B cell (primary cell): ENCODE measurements around the gene NFATC1. TPM values are rescaled to one million over a fixed set of nuclear protein-coding genes. Genes with fewer than 3 reads are reported as not detected.
A peak's percentile ranks its signal among the peaks of the same experiment; 100 is the strongest.

Source experiments
- ATAC-seq: fragments of 200-7000 bp; cut with Tn5 transposase; one replicate; pipeline ENCODE4 v1.10.0; 2021; ENCODE audit warnings: low read depth, mild to moderate bottlenecking, moderate number of reproducible peaks, moderate library complexity
- CTCF ChIA-PET: fragments of 350-600 bp; sonication (Branson Sonifier 250); formaldehyde crosslinking; loops from one replicate; lab custom pipeline; 2021; ENCODE audit warnings: antibody characterized with exemption, inconsistent platforms; lab: Charles Lee
- POLR2A ChIA-PET: fragments of 350-600 bp; sonication (Branson Sonifier 250); formaldehyde crosslinking; loops from one replicate; lab custom pipeline; 2021; ENCODE audit warnings: antibody characterized with exemption; lab: Charles Lee
- DNase-seq: peaks from one replicate; pipeline ENCODE4 v3.0.0; 2013
- H2AFZ ChIP-seq: 2 replicates; pipeline ENCODE4 v1.6.1; 2012; ENCODE audit warnings: mild to moderate bottlenecking, low read depth, low read length; ENCODE audit not compliant: insufficient read depth, poor library complexity, severe bottlenecking
- H3K27ac ChIP-seq, 2 donors: 1 replicate in 1 of 2; 2 replicates in 1 of 2; pipeline ENCODE4 v1.5.1; 2012 to 2013; ENCODE audit warnings: low read length in 2 of 2, mild to moderate bottlenecking in 2 of 2, moderate library complexity in 1 of 2
- H3K27me3 ChIP-seq, 4 experiments: fragments of 200-600 bp in 1 of 4; sonication (generic) in 1 of 4; replicated peaks in 1 of 4; 1 replicate in 2 of 4; 2 replicates in 2 of 4; pipeline versions ENCODE4 v1.6.1 to v1.7.0; 2013 to 2016; ENCODE audit warnings: low read length in 3 of 4, mild to moderate bottlenecking in 2 of 4, mixed read lengths in 1 of 4, moderate library complexity in 1 of 4; ENCODE audit not compliant: insufficient read depth in 4 of 4, control insufficient read depth in 3 of 4; ENCODE audit errors: control extremely low read depth in 1 of 4
- H3K36me3 ChIP-seq, 2 experiments: replicated peaks in 1 of 2; 1 replicate in 1 of 2; 2 replicates in 1 of 2; pipeline versions ENCODE4 v1.6.1 to v1.7.1; 2013; ENCODE audit warnings: low read length in 1 of 2; ENCODE audit not compliant: insufficient read depth in 2 of 2, control insufficient read depth in 1 of 2; ENCODE audit errors: control extremely low read depth in 1 of 2, extremely low read depth in 1 of 2
- H3K4me1 ChIP-seq, 2 donors: fragments of 200-600 bp in 1 of 2; sonication (generic) in 1 of 2; 1 replicate in 1 of 2; 2 replicates in 1 of 2; pipeline versions ENCODE4 v1.5.1 to v1.6.1; 2013 to 2017; ENCODE audit warnings: low read length in 2 of 2; ENCODE audit not compliant: control insufficient read depth in 2 of 2, insufficient read depth in 2 of 2
- H3K4me2 ChIP-seq: replicated peaks from 2 replicates; pipeline ENCODE3; 2012; ENCODE audit warnings: mild to moderate bottlenecking, low read depth, low read length; ENCODE audit not compliant: poor library complexity, severe bottlenecking
- H3K4me3 ChIP-seq, 5 experiments: fragments of 200-600 bp in 1 of 5; sonication (generic) in 1 of 5; 1 replicate in 3 of 5; 2 replicates in 2 of 5; pipeline versions ENCODE4 v1.5.1 to v1.7.0; 2011 to 2016; ENCODE audit warnings: low read length in 4 of 5, mild to moderate bottlenecking in 4 of 5, low read depth in 2 of 5, control low read depth in 1 of 5, moderate library complexity in 1 of 5; ENCODE audit not compliant: insufficient read depth in 1 of 5; ENCODE audit errors: control extremely low read depth in 1 of 5, extremely low read depth in 1 of 5
- H3K79me2 ChIP-seq: fragments of 200-600 bp; sonication (generic); one replicate; pipeline ENCODE4 v1.6.0; 2016; ENCODE audit warnings: low read length; ENCODE audit not compliant: control insufficient read depth, insufficient read depth
- H3K9ac ChIP-seq: fragments of 200-600 bp; sonication (generic); 2 replicates; pipeline ENCODE4 v1.6.1; 2017; ENCODE audit warnings: mild to moderate bottlenecking, low read length, moderate library complexity
- H3K9me3 ChIP-seq, 3 donors: one replicate each; pipeline versions ENCODE4 v1.6.1 to v1.7.1; 2013; ENCODE audit warnings: low read length in 2 of 3; ENCODE audit not compliant: control insufficient read depth in 2 of 3, insufficient read depth in 1 of 3; ENCODE audit errors: control extremely low read depth in 1 of 3
- H4K20me1 ChIP-seq: 2 replicates; pipeline ENCODE4 v1.6.0; 2012; ENCODE audit warnings: mild to moderate bottlenecking, low read length; ENCODE audit not compliant: insufficient read depth, control insufficient read depth, poor library complexity, severe bottlenecking
- H3K27ac Mint-ChIP-seq: one replicate; pipeline ENCODE4 v1.8.0; 2021; ENCODE audit warnings: mixed read lengths
- H3K27me3 Mint-ChIP-seq: one replicate; pipeline ENCODE4 v1.8.0; 2021; ENCODE audit warnings: mixed read lengths
- H3K4me1 Mint-ChIP-seq: one replicate; pipeline ENCODE4 v1.8.0; 2021; ENCODE audit warnings: mixed read lengths
- H3K4me3 Mint-ChIP-seq: one replicate; pipeline ENCODE4 v1.8.0; 2021; ENCODE audit warnings: mixed read lengths
- H3K9me3 Mint-ChIP-seq: one replicate; pipeline ENCODE4 v1.8.0; 2022; ENCODE audit warnings: mixed read lengths; ENCODE audit not compliant: insufficient read depth
- EZH2 ChIP-seq: IDR thresholded peaks from 2 replicates; pipeline ENCODE4 v1.6.1; 2012; ENCODE audit warnings: borderline replicate concordance, low read depth, mild to moderate bottlenecking, moderate library complexity, low read length; ENCODE audit not compliant: insufficient read depth, poor library complexity, severe bottlenecking
- WGBS: methylation state at CpG from one replicate; pipeline ENCODE4 v1.1.5; 2013; ENCODE audit warnings: missing lambda C conversion rate; ENCODE audit not compliant: insufficient coverage; 5-methylcytosine and 5-hydroxymethylcytosine counted together
- intact Hi-C: fragments of 100-400 bp; cut with micrococcal nuclease; formaldehyde crosslinking; loops from one replicate; pipeline ENCODE4 v1.10.0; 2022
- polyA plus RNA-seq: library from polyadenylated mRNA; depleted of rRNA; stranded (reverse); fragments of >200 nt; gene quantifications from 2 replicates; pipeline ENCODE4 v1.2.3, GENCODE V29; 2012
- total RNA-seq, 2 donors: library from RNA; stranded (reverse); fragments of 120-200 nt in 1 of 2; gene quantifications; 1 replicate in 1 of 2; 2 replicates in 1 of 2; pipeline versions ENCODE4 v1.2.3 to v1.2.4, GENCODE V29; 2013 to 2022
- TF ChIP-seq, protein P1 (sequence below): fragments of 200-600 bp; IDR thresholded peaks from one replicate; pipeline ENCODE4 v1.8.0; 2022; ENCODE audit warnings: antibody characterized with exemption, mild to moderate bottlenecking

The NFATC1 gene
- total and polyA plus RNA-seq, 2 donors (not counting 1 experiment from before 2014, with no cell fraction given) = 32.2 to 108 TPM

DNA sequence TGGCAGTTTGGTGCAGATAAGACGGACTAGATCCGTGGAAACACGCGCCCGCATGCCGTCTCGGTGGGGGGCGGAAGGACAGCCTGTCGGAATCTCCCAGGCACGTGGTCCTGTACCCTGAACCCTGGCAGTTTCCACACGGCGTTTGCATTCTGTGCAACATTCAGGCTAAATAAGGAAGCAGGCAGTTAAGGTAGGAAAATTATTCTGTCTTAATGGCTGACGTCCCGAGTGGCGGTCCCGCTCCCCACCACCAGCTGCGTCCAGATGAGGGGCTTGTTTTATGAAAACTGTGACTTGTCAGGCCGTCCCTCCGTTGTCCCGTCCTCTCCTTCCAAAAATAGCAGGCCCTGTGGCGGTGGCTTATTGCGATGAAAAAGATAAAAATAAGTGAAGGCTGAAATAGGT is 120.2 kb downstream of the NFATC1 start:
- TF ChIP-seq, protein P1, sequence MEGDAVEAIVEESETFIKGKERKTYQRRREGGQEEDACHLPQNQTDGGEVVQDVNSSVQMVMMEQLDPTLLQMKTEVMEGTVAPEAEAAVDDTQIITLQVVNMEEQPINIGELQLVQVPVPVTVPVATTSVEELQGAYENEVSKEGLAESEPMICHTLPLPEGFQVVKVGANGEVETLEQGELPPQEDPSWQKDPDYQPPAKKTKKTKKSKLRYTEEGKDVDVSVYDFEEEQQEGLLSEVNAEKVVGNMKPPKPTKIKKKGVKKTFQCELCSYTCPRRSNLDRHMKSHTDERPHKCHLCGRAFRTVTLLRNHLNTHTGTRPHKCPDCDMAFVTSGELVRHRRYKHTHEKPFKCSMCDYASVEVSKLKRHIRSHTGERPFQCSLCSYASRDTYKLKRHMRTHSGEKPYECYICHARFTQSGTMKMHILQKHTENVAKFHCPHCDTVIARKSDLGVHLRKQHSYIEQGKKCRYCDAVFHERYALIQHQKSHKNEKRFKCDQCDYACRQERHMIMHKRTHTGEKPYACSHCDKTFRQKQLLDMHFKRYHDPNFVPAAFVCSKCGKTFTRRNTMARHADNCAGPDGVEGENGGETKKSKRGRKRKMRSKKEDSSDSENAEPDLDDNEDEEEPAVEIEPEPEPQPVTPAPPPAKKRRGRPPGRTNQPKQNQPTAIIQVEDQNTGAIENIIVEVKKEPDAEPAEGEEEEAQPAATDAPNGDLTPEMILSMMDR = no peak
- no peak for TF ChIP-seq EZH2

DNA sequence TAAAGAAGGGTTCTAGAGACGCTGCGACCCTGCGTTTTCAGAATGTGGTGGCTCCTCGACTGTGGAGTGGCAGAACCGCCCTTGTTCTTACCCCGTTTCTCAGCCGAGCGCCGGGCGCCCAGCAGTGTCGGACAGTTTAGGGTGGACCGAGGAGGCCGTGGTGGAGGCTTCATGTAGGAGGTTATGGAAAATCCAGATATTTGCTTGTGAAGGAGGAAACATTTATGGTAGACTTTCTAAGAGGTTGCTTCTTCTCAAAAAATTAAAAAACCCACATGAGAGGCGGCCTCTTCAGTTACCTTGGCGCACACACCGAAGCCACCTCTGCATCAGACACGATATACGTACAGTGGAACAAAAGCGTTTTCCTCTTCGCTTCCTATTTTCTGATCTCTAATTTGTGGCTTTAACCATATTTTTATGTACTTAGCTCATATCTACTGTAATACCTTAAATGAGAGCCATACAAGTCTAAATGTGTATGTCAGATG is 120.8 kb downstream of the NFATC1 start:
- H3K79me2 ChIP-seq = peaks cover 96% of the 10 kb centered on the region
- peaks cover 0 to 42% of the 10 kb centered on the region in 2 experiments for H3K36me3 ChIP-seq
- H4K20me1 ChIP-seq = peaks cover 32% of the 10 kb centered on the region
- Mint-ChIP-seq H3K4me3 (peak overlapping the region; percentile 37), H3K27me3 (no peaks in the 10 kb centered on the region), H3K4me1 (peaks cover 54% of the 10 kb centered on the region), H3K27ac (peak overlapping the region; percentile 81), H3K9me3 (no peaks in the 10 kb centered on the region)
- H3K9me3 ChIP-seq = no peaks in the 10 kb centered on the region
- H3K27me3 ChIP-seq = no peaks in the 10 kb centered on the region
- H2AFZ ChIP-seq = no peak overlapping the region
- H3K4me1 ChIP-seq = peaks cover 29 to 39% of the 10 kb centered on the region in 2 donors
- over 99% methylated on average over 15 of the region's 20 CpGs for WGBS
- POLR2A ChIA-PET = no interaction called here
- no peak overlapping the region for H3K9ac ChIP-seq
- H3K4me3 ChIP-seq = no peak overlapping the region
- CTCF ChIA-PET = no interaction called here
- DNase-seq (no peak), ATAC-seq (no peak)
- TF ChIP-seq, protein P1 = no peak
- TF ChIP-seq EZH2 = no peak
- intact Hi-C loops = no loop called here
- H3K4me2 ChIP-seq = no peak overlapping the region
- H3K27ac ChIP-seq = peak overlapping the region in 1 of 2 donors; percentile 38

More for the DNA sequence above, 120.2 kb downstream of the NFATC1 start:
- WGBS = 84% methylated on average over 16 of the region's 22 CpGs
- H3K4me1 Mint-ChIP-seq = peaks cover 49% of the 10 kb centered on the region
- Histone ChIP-seq H3K4me1 (peaks cover 24 to 34% of the 10 kb centered on the region in 2 donors), H3K36me3 (peaks cover 0 to 45% of the 10 kb centered on the region in 2 experiments), H2AFZ (no peak overlapping the region), H3K4me3 (no peak overlapping the region), H3K27me3 (no peaks in the 10 kb centered on the region), H3K27ac (peak overlapping the region in 1 of 2 donors; percentile 38), H3K9ac (no peak overlapping the region), H3K79me2 (peaks cover 96% of the 10 kb centered on the region), H3K9me3 (no peaks in the 10 kb centered on the region), H3K4me2 (no peak overlapping the region), H4K20me1 (peaks cover 32% of the 10 kb centered on the region)
- no peaks in the 10 kb centered on the region for H3K27me3 Mint-ChIP-seq
- DNase-seq (peak; percentile 5), ATAC-seq (no peak)
- H3K27ac Mint-ChIP-seq = peak overlapping the region; percentile 81
- ChIA-PET CTCF (interaction anchor here (0.9 kb wide), 1 partner anchor 136 kb away, joined by 3 read pairs; no protein-coding TSS in a partner anchor), POLR2A (interaction anchor here (0.8 kb wide), 1 partner anchor 82 kb away, joined by 3 read pairs; no protein-coding TSS in a partner anchor)
- intact Hi-C loops = no loop called here
- H3K4me3 Mint-ChIP-seq = peak overlapping the region; percentile 37
- no peaks in the 10 kb centered on the region for H3K9me3 Mint-ChIP-seq
